ENCODE results near the gene GSTT4.

DNA sequence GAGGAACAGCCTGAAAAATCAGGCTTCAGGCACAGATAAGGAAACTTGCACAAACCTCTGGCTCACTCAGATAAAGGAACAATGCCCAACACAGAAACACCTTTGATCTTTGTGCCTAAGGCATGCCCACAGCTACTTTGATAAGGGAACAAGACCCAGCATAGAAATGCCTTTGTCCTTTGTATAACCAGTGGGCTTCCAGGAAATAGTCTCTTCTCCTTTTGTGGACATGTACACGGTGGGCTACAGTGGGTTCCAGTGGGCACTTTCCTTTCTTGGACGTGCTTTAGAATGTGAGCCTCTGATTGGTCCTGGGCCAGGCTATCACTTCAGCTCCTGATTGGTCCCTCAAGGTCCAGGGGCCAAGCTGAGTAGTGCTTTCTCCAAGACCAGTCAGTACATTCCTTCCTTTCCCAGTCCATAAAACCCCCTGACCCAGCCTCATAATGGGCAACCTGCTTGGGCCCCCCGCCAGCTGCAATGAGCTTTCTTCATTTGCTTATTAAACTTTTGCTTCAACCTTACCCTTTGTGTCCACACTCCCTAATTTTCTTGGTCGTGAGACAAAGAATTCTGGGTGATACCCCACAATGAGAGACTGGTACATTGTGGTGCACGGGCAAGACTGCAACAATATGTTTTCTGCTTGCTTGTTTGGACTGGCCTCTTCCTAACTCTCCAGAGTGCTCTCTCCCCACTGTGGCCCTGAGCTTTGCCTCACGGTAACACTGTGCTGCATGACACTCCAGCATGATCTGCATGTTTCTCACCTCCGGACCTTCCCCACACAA, 4.2 kb upstream of the GSTT4 start:
- TF ChIP-seq, protein P1, sequence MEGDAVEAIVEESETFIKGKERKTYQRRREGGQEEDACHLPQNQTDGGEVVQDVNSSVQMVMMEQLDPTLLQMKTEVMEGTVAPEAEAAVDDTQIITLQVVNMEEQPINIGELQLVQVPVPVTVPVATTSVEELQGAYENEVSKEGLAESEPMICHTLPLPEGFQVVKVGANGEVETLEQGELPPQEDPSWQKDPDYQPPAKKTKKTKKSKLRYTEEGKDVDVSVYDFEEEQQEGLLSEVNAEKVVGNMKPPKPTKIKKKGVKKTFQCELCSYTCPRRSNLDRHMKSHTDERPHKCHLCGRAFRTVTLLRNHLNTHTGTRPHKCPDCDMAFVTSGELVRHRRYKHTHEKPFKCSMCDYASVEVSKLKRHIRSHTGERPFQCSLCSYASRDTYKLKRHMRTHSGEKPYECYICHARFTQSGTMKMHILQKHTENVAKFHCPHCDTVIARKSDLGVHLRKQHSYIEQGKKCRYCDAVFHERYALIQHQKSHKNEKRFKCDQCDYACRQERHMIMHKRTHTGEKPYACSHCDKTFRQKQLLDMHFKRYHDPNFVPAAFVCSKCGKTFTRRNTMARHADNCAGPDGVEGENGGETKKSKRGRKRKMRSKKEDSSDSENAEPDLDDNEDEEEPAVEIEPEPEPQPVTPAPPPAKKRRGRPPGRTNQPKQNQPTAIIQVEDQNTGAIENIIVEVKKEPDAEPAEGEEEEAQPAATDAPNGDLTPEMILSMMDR (IDR thresholded peaks at IDR 0.05; ENCODE audit: low read depth, low read length) = no peak
- no peak for TF ChIP-seq EZH2phosphoT487 (IDR thresholded peaks at IDR 0.05; ENCODE audit: low read depth)

All from OCI-LY3 (cell line).